GM18526 (cell line): ENCODE measurements around the gene LRRC32.

Experiments used
- POLR2A ChIP-seq: IDR thresholded peaks from 3 replicates; pipeline ENCODE4 v1.6.1; 2011; ENCODE audit not compliant: insufficient read length; ENCODE audit errors: extremely low read depth

LRRC32 gene

DNA sequence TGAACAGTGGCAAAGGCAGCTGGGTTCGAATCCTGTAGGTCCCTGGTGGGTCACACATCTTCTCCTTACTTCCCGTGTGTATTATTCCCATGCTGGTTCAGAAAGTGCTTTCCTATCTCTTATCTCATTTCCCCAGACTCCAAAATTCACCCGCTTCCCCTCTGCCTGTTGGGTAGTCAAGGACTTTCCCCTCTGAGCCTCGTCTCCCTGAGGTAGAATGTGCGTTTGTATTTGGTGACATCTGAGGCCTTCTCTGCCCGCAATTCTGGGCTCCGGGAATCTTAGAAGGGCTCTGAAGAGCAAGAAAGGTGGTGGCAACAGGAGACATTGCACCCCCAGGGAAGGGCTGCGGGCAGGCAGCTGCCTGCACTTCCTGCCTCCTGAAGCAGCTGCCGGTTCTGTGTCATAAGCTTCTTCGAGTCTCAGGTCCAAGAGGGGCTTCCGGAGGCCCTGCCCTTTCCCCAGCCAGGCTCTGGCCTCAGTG lies 5.9 kb downstream of the LRRC32 start:
- no peak for TF ChIP-seq POLR2A

DNA sequence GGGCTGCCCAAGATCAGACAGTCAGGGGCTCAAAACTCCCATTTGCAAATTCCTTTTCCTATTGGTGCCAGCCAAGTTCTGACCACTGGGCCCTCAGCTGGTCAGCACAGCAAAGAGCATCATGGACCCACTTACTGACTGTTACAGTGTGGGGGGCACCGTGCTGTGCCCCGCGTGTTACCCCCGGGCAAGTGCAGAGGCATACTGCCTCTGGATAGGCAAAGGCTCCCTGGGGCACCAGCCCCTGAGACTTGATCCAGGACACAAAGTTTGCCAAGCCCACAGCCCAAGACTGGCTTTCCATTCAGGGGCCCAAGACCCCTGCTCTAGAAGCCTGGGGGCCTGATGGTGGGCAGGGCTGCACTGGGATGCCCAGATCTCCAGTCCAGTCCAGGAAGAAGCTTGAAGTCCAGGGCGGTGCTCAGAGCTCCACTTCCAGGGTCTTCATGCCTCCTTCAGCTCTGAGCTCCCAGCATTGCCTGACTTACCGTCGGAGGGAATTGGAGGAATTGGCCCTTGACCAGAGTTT lies 6.6 kb downstream of the LRRC32 start:
- TF ChIP-seq POLR2A: no peak

DNA sequence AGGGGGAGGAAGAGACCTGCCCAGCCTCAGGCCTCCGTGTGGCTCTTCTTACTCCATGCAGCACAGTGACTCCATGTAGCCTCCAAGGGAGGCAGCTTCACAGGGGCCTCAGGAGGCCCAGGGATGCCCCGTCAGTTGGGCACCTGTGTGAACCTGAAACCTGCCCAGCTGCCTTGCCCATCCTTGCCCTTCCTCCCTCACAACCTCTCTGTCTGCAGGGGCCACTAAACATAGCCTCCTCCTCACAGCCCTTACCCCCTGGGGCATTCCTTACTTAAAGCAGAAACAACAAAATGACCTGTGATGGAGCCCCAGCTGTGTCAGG lies 7.1 kb downstream of the LRRC32 start:
- TF ChIP-seq POLR2A: no peak

DNA sequence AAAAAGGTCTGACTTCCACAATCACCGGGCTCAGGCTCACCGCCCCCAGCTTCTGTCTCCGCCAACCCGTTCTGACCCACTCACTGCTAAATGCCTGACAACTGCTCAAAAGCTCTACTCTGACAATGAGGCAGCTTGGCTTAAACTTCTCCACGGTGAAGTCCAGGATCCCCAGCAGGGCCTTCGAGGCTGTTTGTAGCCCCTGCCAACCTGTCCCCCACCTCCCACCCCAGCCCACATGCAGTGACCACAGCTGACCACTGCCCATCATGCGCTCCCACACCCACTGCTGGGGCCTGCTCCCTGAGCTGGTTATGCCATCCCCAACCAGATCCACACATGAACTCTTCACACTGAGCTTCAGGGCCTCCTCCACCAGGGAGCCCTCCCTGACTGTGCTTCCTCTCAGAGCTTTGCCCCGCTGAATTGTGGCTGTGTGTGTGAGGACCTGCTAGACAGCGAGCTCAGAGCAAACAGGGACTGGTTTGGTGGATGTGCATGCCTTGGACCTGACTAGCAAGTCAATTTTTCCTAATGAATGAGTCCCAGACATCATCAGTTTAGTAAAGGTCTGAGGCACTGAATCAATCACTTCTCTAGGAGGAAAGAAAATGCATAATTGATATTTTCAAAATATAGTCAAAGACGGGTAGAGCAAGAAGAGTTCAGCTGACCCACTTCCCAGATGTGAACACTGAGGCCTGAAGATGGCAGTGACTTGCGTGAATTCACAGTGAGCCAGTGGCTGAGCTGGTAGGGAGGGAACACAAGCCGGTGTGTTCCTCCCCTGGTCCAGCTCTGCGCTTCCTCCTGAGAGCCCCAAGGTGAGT lies 7.7 kb downstream of the LRRC32 start:
- no peak for TF ChIP-seq POLR2A

DNA sequence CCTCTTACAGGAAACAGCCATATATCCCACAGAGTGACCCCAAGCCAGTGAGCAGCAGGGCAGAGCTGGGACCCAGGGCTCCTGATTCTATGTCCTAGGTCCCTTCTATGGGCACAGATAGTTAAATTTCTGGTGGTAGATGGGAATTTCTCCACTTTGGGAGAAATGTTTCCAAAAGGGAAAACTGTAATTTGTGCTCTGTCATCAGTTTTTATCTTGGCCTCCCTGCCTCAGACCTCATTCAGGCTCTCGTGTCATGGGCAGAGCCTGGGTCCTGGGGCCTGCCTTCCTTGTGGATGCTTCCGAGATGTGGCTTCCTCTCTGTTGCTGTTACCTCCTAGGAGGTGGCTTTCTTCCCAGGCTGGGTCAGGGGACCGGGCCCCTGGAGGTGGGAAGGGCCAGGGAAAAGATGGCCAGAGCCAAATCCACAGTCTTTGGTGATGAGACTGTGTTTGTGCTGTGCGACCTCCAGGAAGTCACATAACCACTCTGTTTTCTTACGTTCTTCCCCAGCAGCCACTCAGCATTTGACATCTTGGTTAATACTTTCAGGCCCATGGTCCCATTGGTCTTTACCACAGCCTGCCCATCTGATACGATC lies 8.6 kb downstream of the LRRC32 start:
- no peak for TF ChIP-seq POLR2A

DNA sequence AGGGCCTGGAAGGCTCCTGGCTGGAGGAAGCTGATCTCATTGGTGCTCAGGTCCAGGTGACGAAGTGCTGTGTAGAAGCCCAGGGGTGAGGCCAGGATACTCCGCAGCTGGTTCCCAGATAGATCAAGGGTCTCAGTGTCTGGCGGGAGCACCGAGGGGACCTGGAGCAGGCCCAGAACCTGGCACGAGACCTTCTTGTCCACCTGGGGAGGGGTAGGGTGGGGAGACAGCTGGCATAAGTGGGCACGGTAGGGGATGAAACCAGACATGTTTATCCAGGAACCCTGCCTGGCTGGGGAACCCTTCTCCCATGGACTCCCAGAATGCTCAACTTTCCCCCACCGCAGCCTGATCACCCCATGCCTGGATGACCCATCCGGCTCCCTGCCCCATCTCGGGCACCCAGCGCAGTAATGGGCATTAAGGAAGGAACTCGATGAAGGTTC lies 9.2 kb downstream of the LRRC32 start:
- no peak for TF ChIP-seq POLR2A

DNA sequence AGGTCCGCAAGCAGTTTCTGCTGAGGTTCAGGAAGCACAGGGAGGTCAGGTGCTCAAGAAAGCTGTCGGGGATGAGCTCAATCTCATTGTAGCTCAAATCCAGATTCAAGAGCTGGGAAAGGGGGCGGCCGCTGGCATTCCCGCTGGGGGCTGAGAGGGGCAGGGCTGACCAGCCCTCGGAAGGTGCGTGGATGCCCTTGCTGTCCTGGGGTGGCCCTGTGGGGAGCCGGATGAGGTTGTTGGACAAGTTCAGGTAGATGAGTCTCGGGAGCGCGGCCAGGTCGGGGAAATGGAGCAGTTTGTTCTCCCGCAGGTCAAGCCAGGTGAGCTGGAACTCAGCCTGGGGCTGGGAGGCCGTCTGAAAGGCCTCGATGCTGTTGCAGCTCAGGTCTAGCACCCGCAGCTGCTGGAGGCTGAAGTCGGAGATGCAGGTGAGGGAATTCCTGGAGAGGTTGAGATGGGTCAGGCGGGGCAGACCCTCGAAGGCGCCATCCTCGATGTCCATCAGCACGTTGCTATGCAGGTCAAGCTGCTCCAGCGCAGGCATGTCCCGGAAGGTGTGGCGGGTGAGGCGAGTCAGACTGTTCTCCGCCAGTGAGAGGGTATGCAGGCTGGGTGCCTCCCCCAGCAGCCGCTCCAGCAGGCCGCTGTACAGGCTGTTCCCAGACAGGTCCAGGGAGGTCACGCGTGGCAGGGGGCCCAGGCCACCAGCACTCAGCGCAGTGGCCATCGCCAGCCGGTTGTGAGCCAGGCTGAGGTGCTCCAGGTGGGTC lies 9.8 kb downstream of the LRRC32 start:
- TF ChIP-seq POLR2A: no peak

DNA sequence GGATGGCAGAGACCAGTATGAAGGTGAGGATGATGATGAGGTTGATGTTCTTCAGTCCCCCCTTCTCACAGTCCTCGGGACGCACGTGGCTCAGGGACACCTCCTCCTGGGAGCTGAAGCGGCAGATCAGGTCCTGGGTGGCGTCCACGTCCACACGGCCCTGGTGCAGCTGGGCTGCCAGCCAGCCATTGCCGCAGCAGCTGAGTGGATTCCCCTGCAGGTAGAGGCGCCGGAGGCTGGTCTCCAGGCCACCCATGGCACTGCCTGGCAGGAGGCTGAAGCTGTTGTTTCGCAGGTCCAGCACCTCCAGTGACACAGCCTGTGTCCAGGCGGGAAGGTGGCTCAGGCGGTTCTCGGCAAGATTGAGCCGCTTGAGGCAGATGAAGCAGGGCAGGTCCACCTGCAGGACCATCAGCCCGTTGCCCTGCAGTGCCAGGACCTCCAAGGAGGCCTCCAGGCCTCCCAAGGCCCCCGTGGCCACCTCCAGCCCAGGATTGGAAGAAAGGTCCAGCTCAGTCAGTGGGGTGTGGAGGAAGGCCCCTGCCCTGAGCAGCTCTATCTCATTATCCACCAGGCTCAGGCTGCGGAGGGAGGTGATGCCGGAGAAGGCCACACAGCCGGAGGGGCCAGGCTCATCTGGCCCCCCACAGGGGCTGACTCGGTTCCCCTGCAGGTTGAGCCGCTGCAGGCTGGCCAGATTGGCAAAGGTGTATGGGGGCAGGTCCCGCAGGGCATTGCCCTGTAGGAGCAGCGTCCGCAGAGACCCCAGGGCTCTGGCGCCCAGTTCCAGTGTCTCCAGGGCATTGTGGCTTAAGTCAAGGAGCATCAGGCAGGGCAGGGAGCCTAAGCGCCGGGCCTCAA lies 10.6 kb downstream of the LRRC32 start:
- TF ChIP-seq POLR2A: no peak

DNA sequence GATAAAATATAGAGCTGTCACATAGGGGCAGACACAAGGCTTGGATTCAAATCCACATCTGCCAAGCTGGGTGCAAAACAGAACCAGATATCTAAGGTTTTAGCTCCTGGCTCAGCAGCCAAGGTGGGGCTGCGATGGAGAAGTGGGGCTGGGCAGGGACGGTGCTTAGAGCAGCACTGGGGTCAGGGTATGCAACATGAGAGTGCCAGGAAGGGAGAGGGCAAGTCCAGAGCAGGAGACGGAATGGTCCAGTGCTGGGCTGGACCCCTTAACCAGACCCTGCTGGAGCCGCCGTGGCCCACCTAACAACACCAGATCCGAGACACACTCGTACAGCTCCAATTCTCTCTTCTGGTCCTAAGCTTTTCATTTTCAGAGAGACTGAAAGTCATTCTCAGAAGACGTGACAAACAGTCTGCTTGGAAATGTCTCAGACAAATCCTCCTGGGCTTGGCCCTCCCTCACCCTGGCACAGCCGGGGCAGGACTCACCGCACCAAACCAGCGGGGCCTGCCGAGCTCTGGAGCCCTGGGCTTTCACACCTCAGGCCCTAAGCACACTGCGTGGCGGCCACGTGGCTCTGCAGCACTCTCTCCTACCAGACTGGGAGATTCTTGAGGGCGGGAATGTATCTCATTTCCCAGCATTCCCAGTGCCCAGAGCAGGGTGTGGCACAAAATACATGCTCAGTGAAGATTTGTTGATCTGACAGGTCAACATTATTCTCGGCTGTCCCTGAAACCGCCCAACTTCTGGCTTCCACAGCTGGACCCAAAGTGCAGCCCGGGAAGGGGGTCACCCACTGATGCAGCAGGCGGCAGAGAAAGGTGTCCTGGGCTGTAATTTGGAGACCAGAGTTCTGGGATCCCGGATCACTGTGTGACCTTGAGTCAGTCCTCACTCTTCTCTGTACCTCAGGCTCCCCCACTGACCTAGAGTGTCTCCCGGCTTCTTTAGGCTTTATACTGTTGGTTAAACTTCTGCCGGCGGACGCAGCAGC lies 11.6 kb downstream of the LRRC32 start:
- TF ChIP-seq POLR2A: no peak

DNA sequence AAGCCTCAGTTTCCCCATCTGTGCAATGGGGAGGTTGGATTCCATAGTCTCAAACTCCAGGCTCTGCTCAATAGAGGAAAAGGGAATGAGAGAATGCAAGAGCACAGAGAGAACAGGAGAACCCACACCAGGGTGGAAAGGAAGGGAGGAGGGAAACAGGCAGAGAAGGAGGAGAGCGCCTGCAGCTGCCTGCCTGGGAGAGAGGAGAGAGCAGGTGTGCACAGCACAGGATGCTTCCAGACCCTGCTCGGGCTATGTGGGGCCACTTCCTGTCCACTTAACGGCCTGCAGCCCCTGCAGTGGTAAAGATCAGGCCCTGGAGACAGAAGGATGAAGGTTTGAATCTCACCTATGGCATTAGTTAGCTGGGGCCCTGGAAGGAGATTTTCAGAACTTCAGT lies 12.3 kb downstream of the LRRC32 start:
- TF ChIP-seq POLR2A: no peak

DNA sequence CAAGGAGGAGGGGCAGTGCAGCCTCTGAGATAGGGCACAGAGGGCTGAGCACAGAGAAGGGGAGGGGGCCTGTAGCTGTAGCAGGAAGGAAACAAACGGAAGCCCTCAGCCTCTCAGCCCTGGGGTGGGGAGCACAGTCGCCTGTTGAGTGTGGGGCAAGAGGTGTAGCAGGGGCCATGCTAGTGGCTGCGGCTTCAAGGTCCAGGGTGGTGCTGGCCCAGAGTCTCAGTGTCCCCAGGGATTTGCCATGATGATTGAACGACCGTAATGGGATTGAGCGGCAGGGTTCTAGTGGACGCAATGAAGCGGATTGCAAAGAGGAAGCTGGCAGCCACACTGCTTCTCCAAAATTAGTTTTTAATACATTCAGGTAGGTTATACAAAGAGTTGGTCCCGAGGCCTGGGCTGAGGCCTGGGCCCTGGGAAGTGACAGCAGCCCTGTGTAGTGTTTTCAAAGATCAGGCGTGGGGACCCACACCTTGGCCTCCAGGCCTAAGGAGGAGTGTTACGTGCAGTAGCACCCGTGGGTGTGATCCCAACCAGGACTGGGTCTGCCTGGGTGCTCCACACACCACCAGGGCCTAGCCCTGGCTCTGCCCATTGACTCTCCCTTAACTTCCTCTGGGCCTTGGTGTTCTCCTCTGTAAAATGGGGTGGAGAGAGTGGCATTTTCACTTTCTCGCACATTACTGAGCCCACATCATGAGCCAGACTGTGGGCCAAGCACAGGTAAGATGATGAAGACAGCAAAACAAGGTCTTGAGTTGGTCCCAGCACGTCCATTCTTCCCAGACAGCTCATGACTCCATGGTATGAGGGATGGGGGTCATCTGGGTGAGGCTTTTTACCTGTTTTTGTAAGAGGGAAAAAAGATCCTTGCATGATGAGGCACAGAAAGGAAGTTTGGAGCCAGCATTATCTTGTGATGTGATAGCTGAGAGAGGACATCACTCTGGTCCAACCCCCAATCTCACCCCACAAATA lies 13.1 kb downstream of the LRRC32 start:
- no peak for TF ChIP-seq POLR2A

DNA sequence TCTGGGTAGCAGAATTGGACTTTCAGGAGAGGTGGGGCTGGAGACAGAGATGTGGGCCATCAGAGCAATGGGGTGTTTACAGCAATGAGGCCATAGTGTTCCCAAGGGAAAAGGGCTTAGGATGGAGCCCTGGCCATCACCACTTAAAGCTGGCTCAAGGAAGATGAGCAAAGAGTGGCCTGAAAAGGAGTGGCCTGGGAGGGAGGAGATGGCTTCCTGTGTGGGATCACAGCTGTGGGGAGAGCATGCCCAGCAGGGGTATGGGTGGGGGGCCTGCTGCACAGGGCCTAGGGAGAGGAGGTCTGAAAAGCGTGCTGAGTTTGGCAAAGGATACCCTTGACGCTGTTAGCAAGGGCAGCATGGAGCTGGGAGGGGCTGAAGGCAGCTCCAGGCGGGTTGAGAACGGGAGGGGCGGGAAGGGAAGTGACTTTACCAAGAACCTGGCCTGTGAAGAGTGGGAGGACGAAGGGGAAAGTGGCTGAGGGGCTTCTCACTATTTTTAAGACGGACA lies 13.9 kb downstream of the LRRC32 start:
- TF ChIP-seq POLR2A: no peak
